ENCODE measurements around the gene TESPA1.
"Not testable (repeated sequence)": the region's sequence is repeated elsewhere in the genome, so short reads cannot be mapped to it uniquely, and the experiment has no call there.

Gene TESPA1

DNA sequence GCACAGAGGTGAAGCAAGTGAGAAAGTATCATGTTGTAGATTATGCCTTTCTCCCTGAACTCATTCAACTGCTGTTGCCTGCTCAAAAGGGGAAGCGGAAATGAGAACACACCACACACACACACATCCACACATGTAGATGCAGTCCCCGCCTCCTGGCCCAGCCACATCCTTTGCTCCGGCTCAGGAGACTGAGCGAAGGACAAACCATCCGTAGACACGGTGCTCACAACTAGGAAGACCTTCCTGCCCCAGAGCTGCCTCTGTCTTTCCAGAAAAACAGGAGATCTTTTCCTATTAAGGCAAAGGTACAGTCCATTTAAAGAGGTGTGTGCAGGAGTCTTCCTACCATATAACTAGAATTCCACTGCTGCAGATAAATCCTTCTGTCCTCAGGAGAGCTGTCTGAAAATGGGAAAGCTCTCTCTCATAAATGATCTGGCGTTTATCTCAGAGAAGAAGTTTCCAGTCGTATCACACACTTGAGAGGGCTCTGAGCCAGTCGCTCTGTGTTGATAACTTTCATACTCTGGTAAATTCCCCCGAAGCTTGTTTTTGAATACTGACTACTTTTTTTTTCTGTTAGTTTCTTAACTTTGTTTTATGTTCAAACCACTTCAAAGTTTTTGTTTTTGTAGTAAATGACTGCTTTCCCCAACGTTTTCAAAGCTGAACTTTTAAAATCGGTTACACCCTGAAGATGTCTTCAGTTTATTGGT is at the start of gene TESPA1:
Gene TESPA1, minus strand, starts transcription at position 105 of the 719 bp plus-strand sequence. CDS start 10,200 bp downstream, outside the sequence.
- DNase-seq, result no peak

DNA sequence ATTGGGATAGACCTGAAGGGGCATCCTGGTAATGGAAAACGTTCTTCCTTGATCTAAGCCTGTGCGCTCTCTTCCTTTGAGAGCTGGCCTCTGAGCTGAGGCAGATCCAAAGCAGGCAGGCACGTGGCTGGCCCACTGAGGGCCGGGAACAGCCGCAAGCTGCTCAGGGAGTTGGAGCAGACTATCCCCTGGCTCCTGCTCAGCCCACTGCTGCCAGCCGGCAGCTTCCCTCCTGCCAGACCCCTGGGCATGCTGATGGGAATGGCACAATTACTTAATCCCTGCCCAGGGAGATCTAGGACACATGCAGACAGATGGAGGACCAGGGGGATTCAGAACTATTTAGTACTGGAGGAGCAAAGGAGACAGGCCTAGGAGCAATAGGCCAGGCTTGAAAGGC is 49.7 kb upstream of the TESPA1 start:
- no peak for DNase-seq

GRCh38 chr12:55025508-55025907 is 40.9 kb upstream of the TESPA1 start:
- no peak for DNase-seq

GRCh38 chr12:55024575-55024974 is 40.0 kb upstream of the TESPA1 start:
- DNase-seq, result no peak

- DNase-seq, result peak; percentile 72
Measured at GRCh38 chr12:55019784-55020183, 35.2 kb upstream of the TESPA1 start, which contains the start of gene NEUROD4. NEUROD4 (plus strand) TSS chr12:55019974; CDS start chr12:55026440, 6,466 bp downstream.

DNA sequence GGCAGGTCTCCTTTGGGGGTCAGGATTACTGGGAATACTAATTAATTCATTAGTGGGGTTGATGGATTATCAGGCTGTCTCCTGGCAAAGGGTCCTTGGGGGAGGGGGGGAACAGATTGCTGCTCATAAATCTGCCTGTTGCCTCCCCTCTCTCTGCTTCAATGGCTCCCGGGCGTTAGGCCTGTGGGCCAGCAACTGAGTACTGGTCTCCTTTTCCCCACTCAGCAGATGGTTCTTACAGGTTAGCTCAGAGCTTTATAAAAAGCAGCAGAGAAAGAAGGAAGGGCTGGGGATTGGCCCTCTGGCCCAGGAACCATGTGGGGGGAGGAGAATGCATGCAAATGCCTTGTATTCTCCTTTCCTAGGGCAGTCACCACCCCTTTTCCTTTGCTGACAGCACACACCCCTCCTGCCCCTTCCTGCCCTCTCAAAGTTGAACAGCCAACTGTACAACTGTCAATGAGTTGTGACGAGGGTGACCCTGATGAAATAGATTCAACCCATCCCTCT is 32.9 kb upstream of the TESPA1 start:
- no peak for DNase-seq

DNA sequence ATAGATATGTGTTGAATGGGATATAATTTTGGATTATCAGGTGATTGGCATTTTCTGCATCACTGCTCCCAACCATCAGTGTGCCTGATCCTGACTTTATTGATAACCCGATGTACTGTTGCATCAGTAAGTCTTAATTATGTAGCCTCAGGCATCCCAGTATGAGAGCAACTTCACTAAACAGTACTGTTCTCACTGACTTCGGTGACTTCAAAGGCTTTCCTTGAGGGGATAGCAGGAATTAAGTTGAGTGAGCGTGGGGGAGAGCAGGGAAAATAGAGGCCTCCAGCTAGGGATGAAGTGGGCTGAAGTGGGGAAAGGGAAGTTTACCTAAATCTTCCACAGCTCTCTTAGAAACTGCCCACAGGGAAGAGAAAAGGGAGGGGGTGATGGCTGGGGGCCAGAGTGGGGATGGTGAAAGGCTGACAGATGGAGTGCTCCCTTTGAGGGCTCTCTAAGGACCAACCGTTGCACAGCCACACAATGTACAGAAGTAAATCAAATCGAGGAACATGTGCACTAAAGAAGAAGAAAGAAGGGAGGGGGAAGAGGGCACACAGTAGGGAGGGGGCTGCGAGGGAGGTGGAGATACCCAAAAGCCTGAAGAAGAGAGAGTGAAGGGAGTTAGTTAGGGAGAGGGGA is 24.5 kb upstream of the TESPA1 start:
- no peak for DNase-seq

- DNase-seq, result no peak
Measured at GRCh38 chr12:55002355-55002754, 17.8 kb upstream of the TESPA1 start.

GRCh38 chr12:55001198-55001868 is 16.8 kb upstream of the TESPA1 start:
- no peak for DNase-seq

DNA sequence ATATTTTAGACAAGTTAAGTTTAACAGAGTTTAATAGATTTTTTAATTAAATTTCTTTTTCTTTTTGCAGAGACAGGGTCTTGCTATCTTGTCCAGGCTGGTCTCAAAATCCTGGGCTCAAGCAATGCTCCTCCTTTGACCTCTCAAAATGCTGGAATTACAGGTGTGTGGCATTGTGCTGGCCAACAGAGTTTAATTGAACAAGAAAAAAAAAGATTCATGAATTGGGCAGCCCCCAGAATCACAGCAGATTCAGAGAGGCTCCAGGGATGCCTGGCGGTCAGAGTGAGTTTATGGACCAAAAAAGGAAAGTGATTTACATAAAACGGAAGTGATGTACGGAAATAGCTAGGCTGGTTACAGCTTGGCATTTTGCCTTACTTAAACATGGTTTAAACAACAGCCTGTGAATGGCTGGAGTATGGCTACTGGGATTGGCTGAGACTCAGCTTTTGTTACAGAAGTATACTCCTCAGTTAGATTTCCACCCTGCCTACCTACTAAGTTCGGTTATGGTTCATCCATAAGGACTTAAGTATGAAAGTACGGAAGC is 14.5 kb upstream of the TESPA1 start:
- no peak for DNase-seq

DNA sequence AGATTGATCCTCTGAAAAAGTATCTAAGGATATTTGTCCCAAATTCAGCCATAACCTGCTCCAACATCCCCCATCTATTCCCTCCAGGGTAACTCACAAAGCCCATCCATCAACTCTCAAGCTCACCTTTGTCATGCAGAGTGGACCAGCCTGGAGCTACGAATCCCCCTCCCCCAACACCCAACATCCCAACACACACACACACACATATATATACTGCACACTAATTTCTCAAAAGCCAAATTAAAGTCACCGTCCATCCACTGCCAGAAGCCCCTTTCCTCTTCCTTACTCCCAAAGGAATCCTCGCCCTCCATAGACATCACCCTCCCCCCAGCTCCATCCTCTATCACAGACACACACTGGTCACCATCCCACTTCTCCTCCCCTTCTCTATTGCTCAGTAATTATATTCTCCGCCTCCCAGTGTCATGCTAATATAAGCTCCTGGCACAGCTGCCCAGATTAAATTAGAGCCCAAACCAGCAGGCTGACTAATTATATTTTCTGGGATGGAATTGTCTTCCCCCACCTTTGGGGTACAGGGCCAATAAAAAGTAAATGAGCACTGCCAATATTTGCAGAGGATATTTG is 13.5 kb upstream of the TESPA1 start:
- no peak for DNase-seq

DNA sequence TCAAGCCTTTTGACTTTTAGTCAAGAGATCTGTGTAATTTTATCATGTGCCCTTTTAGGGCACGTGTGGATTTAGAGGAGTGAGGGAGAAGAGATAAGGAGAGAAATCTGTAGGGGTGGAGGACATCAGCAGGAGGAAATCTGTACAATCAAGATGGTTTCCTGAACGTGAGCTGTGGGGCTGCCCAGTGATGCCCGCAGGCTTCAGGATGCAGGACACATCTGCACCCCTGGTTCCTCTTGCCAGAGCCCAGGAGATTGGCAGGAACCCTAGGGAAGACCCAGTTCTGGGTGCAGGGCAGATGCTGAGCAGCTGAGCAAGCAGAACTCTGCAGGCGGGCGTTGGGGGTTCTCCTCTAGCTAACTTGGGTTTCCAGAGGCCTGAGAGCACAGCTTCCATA is 11.6 kb upstream of the TESPA1 start:
- no peak for DNase-seq

GRCh38 chr12:54993181-54993835 is 8.7 kb upstream of the TESPA1 start:
- DNase-seq, result peak; percentile 70

DNA sequence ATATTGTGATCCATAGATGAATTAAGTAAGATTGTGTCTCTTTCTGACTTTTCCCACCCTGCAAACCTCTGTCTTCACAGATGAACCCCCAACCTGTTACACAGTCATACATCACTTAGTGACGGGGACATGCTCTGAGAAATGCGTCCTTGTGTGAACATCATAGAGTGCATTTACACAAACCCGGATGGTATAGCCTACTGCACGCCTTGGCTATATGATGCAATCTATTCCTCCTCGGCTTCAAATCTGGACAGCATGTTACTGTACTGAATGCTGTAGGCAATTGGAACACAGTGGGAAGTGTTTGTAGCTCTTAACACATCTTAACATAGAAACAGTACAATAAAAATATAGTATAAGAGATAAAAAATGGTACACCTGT is 7.4 kb upstream of the TESPA1 start:
- no peak for DNase-seq

GRCh38 chr12:54991161-54991990 is 6.8 kb upstream of the TESPA1 start:
- DNase-seq, result no peak

GRCh38 chr12:54989829-54990228 is 5.3 kb upstream of the TESPA1 start:
- no peak for DNase-seq

DNA sequence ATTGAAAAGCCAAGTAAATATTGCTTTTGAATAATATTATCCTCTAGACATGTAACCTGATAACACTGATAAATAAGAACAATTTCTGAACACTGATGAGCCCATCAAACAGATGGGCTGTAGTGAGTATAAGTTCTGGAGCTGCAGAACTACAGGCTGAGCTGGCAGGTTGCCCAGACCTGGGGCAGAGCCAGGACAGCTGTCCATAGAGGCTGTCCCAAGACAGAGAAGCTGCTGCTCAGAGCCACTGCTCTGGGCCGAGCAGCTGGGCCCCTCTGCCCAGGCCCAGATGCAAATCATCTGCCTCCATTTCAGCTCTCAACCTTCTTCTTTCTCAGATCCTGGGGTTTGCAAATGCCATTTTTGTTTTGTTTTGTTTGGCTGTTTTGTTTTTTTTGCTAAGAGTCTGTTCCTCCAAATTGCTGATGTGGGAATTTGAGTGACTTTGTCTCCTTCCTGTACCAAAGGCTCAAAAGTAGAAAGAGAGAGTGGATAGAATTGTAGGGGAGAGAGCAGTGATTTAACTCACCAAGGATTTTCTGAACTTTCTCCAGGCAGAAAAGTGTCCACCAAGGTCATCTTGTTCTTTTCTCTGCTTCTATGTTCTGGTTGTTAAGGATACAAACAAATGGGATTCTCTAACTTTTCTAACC is 4.0 kb upstream of the TESPA1 start:
- DNase-seq, result no peak

GRCh38 chr12:54987611-54988231 is 3.2 kb upstream of the TESPA1 start:
- no peak for DNase-seq

GRCh38 chr12:54986773-54987172 is 2.2 kb upstream of the TESPA1 start:
- DNase-seq, result not testable (repeated sequence)

GRCh38 chr12:54983536-54984101 is 943 bp downstream of the TESPA1 start:
- DNase-seq, result no peak
